Neural crest cell (in vitro differentiated cells): ENCODE measurements around the gene SLC2A14. TPM values are rescaled to one million over a fixed set of nuclear protein-coding genes. Genes with fewer than 3 reads are reported as not detected.

Source experiments
- DNase-seq: peaks from one replicate; pipeline ENCODE4 v3.0.0; 2021; ENCODE audit warnings: low read depth, mixed read lengths, low spot score
- H3K27ac Mint-ChIP-seq: one replicate; pipeline ENCODE4 v1.8.0; 2021; ENCODE audit warnings: mild to moderate bottlenecking, mixed read lengths; ENCODE audit not compliant: unreplicated experiment
- H3K27me3 Mint-ChIP-seq: 2 replicates; pipeline ENCODE4 v1.8.0; 2021; ENCODE audit warnings: low read depth, mild to moderate bottlenecking, mixed read lengths
- H3K36me3 Mint-ChIP-seq: 2 replicates; pipeline ENCODE4 v1.8.0; 2021; ENCODE audit warnings: low read depth, mild to moderate bottlenecking, mixed read lengths
- H3K4me1 Mint-ChIP-seq: 2 replicates; pipeline ENCODE4 v1.8.0; 2021; ENCODE audit warnings: mixed read lengths
- H3K4me3 Mint-ChIP-seq: one replicate; pipeline ENCODE4 v1.8.0; 2021; ENCODE audit warnings: mild to moderate bottlenecking, mixed read lengths
- H3K9me3 Mint-ChIP-seq: 2 replicates; pipeline ENCODE4 v1.8.0; 2021; ENCODE audit warnings: mixed read lengths
- total RNA-seq: library from RNA; stranded (reverse); gene quantifications from 2 replicates; pipeline ENCODE4 v1.2.1, GENCODE V29; 2021
- TF ChIP-seq, protein P1 (sequence below): fragments of 200-600 bp; sonication (generic); conservative IDR thresholded peaks from 2 replicates; pipeline ENCODE4 v1.5.0; 2021; ENCODE audit warnings: antibody characterized with exemption, mild to moderate bottlenecking

Gene SLC2A14
- total RNA-seq, 1 donor from 2014 or later, result 1.8 TPM

- Mint-ChIP-seq H3K4me3 (no peak overlapping the region), H3K36me3 (peaks cover 2% of the 10 kb centered on the region), H3K9me3 (no peaks in the 10 kb centered on the region), H3K4me1 (peaks cover 14% of the 10 kb centered on the region), H3K27ac (no peak overlapping the region), H3K27me3 (no peaks in the 10 kb centered on the region)
- DNase-seq, result no peak
- TF ChIP-seq, protein P1, sequence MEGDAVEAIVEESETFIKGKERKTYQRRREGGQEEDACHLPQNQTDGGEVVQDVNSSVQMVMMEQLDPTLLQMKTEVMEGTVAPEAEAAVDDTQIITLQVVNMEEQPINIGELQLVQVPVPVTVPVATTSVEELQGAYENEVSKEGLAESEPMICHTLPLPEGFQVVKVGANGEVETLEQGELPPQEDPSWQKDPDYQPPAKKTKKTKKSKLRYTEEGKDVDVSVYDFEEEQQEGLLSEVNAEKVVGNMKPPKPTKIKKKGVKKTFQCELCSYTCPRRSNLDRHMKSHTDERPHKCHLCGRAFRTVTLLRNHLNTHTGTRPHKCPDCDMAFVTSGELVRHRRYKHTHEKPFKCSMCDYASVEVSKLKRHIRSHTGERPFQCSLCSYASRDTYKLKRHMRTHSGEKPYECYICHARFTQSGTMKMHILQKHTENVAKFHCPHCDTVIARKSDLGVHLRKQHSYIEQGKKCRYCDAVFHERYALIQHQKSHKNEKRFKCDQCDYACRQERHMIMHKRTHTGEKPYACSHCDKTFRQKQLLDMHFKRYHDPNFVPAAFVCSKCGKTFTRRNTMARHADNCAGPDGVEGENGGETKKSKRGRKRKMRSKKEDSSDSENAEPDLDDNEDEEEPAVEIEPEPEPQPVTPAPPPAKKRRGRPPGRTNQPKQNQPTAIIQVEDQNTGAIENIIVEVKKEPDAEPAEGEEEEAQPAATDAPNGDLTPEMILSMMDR, result no peak
Observed at GRCh38 chr12:7769999-7770398, 102.7 kb downstream of the SLC2A14 start.

Other genes with a start within 250 kb of the SLC2A14 start
- not detected in 2 replicates for gene APOBEC1, start 207.0 kb downstream of the SLC2A14 start, total RNA-seq
- gene GDF3, start 177.1 kb downstream of the SLC2A14 start, total RNA-seq, result not detected in 2 replicates
- not detected in 2 replicates for gene DPPA3, start 161.5 kb downstream of the SLC2A14 start, total RNA-seq
- not detected in 2 replicates for gene CLEC4C, start 125.5 kb downstream of the SLC2A14 start, total RNA-seq
- not detected in 2 replicates for gene NANOGNB, start 107.7 kb downstream of the SLC2A14 start, total RNA-seq
- gene NANOG, start 83.5 kb downstream of the SLC2A14 start, total RNA-seq, result 0.05 TPM in 1 of 2 replicates, not detected in the other
- gene SLC2A3, start 63.3 kb upstream of the SLC2A14 start, total RNA-seq, result 50.6 and 52.2 TPM in 2 replicates
- 14.1 and 15.4 TPM in 2 replicates for gene FOXJ2, start 159.8 kb upstream of the SLC2A14 start, total RNA-seq
- gene C3AR1, start 193.4 kb upstream of the SLC2A14 start, total RNA-seq, result not detected in 2 replicates
- 25.7 and 27.3 TPM in 2 replicates for gene NECAP1, start 209.4 kb upstream of the SLC2A14 start, total RNA-seq